Prostate gland (tissue), 2 donors: Measurements from ENCODE around the gene HSF2. TPM values are rescaled to one million over a fixed set of nuclear protein-coding genes. Genes with fewer than 3 reads are reported as not detected.

Experiments
- DNase-seq: peaks from one replicate; pipeline ENCODE4 v3.0.0-alpha.2; 2019; ENCODE audit warnings: low spot score
- H3K27ac ChIP-seq, 2 donors: fragments of 200-600 bp; sonication (generic); 2 replicates each; pipeline ENCODE4 v1.5.1; 2017 to 2019
- H3K27me3 ChIP-seq: fragments of 200-600 bp; sonication (generic); replicated peaks from 2 replicates; pipeline ENCODE4 v1.5.1; 2019; ENCODE audit not compliant: insufficient read depth
- H3K36me3 ChIP-seq, 2 donors: fragments of 200-600 bp; sonication (generic); 1 replicate in 1 of 2; 2 replicates in 1 of 2; pipeline versions ENCODE4 v1.5.1 to v1.8.1; 2017 to 2019
- H3K4me1 ChIP-seq: fragments of 200-600 bp; sonication (generic); replicated peaks from 2 replicates; pipeline ENCODE4 v1.5.1; 2019
- H3K4me3 ChIP-seq, 2 donors: fragments of 200-600 bp; sonication (generic); 2 replicates each; pipeline ENCODE4 v1.5.1; 2017 to 2019
- H3K9me3 ChIP-seq: fragments of 200-600 bp; sonication (generic); 2 replicates; pipeline ENCODE4 v1.5.1; 2017
- POLR2A ChIP-seq: fragments of 450-650 bp; IDR thresholded peaks from one replicate; pipeline ENCODE4 v1.6.1; 2016; ENCODE audit warnings: antibody characterized with exemption, mild to moderate bottlenecking
- POLR2AphosphoS5 ChIP-seq: sonication (generic); formaldehyde crosslinking; IDR thresholded peaks from one replicate; pipeline ENCODE4 v1.6.1; 2017; ENCODE audit warnings: antibody characterized with exemption
- WGBS: methylation state at CpG from one replicate; pipeline ENCODE4 v1.1.5; 2018; 5-methylcytosine and 5-hydroxymethylcytosine counted together
- intact Hi-C: fragments of 100-400 bp; cut with DNase I; formaldehyde crosslinking; loops from one replicate; pipeline ENCODE4 v1.14.2; 2022
- total RNA-seq, 2 donors: library from RNA; depleted of rRNA; stranded (reverse); fragments of >200 nt; gene quantifications; one replicate each; pipeline ENCODE4 v1.1.0, GENCODE V29; 2016
- TF ChIP-seq, protein P1 (sequence below), 4 experiments: fragments of 200-600 bp in 2 of 4; fragments of 450-650 bp in 2 of 4; sonication (generic) in 2 of 4; IDR thresholded peaks; 1 replicate in 3 of 4; 2 replicates in 1 of 4; pipeline ENCODE4 v1.5.1; 2016 to 2019; ENCODE audit warnings: antibody characterized with exemption in 4 of 4, mild to moderate bottlenecking in 2 of 4, moderate library complexity in 2 of 4

HSF2 gene
- total RNA-seq, 2 donors from 2014 or later = 13.8 to 59.5 TPM

DNA sequence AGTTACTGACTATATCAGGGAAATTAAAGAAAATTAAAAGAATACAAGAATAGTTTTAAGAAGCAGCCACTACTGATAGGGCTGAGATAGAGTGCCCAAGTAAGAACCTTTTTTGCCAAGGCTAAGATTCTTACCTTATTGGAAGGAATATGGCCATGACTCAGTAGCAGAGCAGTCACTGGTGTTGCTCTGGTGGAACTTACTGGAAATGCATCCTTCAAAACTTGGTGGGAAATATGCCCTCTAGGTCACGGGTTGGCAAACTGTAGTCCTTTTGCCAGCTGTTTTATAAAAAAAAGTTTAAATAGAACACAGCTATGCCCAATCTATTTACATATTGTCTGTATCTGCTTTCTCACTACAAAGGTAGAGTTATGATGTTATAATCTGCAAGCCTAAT lies 6.0 kb downstream of the HSF2 start:
- Histone ChIP-seq H3K27me3 (no peaks in the 10 kb centered on the region), H3K4me3 (no peak overlapping the region), H3K9me3 (no peaks in the 10 kb centered on the region), H3K4me1 (no peaks in the 10 kb centered on the region), H3K27ac (no peak overlapping the region), H3K36me3 (no peaks in the 10 kb centered on the region)
- 100% methylated on average over 1 of the region's 1 CpG for WGBS
- TF ChIP-seq, protein P1, sequence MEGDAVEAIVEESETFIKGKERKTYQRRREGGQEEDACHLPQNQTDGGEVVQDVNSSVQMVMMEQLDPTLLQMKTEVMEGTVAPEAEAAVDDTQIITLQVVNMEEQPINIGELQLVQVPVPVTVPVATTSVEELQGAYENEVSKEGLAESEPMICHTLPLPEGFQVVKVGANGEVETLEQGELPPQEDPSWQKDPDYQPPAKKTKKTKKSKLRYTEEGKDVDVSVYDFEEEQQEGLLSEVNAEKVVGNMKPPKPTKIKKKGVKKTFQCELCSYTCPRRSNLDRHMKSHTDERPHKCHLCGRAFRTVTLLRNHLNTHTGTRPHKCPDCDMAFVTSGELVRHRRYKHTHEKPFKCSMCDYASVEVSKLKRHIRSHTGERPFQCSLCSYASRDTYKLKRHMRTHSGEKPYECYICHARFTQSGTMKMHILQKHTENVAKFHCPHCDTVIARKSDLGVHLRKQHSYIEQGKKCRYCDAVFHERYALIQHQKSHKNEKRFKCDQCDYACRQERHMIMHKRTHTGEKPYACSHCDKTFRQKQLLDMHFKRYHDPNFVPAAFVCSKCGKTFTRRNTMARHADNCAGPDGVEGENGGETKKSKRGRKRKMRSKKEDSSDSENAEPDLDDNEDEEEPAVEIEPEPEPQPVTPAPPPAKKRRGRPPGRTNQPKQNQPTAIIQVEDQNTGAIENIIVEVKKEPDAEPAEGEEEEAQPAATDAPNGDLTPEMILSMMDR (IDR thresholded peaks at IDR 0.05) = no peak
- TF ChIP-seq POLR2AphosphoS5 (no peak), POLR2A (no peak)
- intact Hi-C loops = no loop called here
- no peak for DNase-seq

DNA sequence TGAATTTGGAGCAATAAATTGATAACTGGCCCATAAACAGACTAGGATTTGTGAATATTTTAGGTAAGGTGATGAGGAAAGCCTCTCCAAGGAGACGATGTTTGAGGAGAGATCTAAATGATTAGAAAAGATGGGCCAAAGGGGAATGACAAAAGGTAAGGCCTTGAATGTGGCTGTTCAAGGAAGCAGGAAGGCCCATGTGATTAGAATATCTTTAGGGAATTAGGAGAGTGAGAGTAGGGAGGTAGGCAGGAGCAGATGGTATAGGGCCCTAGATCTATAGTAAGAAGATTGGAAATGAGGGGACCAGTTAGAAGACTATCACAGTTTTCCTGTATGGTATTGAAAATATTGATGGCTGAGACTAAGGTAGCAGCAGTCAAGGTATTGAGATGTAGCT lies 6.7 kb downstream of the HSF2 start:
- H3K9me3 ChIP-seq = no peaks in the 10 kb centered on the region
- H3K4me1 ChIP-seq = no peaks in the 10 kb centered on the region
- H3K27me3 ChIP-seq = no peaks in the 10 kb centered on the region
- no peak overlapping the region for H3K4me3 ChIP-seq
- no peak overlapping the region for H3K27ac ChIP-seq
- whole genome bisulfite sequencing = 93% methylated on average over 1 of the region's 1 CpG
- H3K36me3 ChIP-seq = no peaks in the 10 kb centered on the region
- TF ChIP-seq POLR2AphosphoS5 = no peak
- TF ChIP-seq, protein P1 (IDR thresholded peaks at IDR 0.05) = no peak
- TF ChIP-seq POLR2A = no peak
- intact Hi-C loops = no loop called here
- DNase-seq = no peak

DNA sequence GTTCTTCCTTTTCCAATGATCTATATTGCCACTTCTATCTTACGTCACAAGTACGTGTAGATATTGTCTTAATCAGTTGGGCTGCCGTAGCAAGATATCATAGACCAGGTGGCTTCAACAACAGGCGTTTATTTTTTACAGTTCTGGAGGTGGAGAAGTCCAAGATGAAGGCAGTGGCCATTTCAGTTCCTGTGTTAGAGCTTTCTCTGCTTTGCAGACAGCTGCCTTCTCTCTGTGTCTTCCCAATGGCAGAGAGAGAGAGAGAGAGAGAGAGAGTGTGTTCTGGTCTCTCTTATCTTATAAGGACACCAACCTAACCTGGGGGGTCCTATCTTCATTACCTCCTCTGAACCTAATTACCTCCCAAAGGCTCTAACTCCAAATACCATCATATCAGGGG lies 8.3 kb downstream of the HSF2 start:
- no peak for DNase-seq
- no peaks in the 10 kb centered on the region for H3K36me3 ChIP-seq
- no peak for TF ChIP-seq POLR2A
- TF ChIP-seq, protein P1 (IDR thresholded peaks at IDR 0.05) = no peak
- TF ChIP-seq POLR2AphosphoS5 = no peak
- intact Hi-C loops = no loop called here
- no peaks in the 10 kb centered on the region for H3K27me3 ChIP-seq
- no peaks in the 10 kb centered on the region for H3K9me3 ChIP-seq
- no peak overlapping the region for H3K27ac ChIP-seq
- 72% methylated on average over 4 of the region's 4 CpGs for WGBS
- H3K4me1 ChIP-seq = no peaks in the 10 kb centered on the region
- no peak overlapping the region for H3K4me3 ChIP-seq

DNA sequence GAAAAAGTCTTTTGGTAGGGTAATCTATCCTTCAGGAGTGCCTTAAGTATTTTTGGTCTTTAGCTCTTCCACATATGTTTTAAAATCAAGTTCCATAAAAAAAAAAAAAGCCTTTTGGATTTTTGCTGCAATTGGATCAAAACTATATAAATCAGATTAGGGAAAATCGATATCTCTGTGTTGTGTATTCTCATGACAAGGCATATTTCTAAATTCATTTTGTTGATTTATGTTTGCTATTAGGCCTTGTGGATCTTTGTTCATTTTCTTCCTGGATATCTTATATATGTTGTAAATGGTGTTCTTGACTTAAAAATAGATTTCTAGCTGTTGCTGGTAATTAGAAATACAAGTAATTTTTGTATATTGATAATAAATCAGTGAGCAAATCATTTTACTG lies 8.8 kb downstream of the HSF2 start:
- no peaks in the 10 kb centered on the region for H3K27me3 ChIP-seq
- no peaks in the 10 kb centered on the region for H3K36me3 ChIP-seq
- WGBS = 85% methylated on average over 1 of the region's 1 CpG
- H3K9me3 ChIP-seq = no peaks in the 10 kb centered on the region
- no peak for DNase-seq
- TF ChIP-seq POLR2A (no peak), POLR2AphosphoS5 (no peak)
- TF ChIP-seq, protein P1 (IDR thresholded peaks at IDR 0.05) = no peak
- H3K4me1 ChIP-seq = no peaks in the 10 kb centered on the region
- no peak overlapping the region for H3K27ac ChIP-seq
- no peak overlapping the region for H3K4me3 ChIP-seq
- intact Hi-C loops = no loop called here

DNA sequence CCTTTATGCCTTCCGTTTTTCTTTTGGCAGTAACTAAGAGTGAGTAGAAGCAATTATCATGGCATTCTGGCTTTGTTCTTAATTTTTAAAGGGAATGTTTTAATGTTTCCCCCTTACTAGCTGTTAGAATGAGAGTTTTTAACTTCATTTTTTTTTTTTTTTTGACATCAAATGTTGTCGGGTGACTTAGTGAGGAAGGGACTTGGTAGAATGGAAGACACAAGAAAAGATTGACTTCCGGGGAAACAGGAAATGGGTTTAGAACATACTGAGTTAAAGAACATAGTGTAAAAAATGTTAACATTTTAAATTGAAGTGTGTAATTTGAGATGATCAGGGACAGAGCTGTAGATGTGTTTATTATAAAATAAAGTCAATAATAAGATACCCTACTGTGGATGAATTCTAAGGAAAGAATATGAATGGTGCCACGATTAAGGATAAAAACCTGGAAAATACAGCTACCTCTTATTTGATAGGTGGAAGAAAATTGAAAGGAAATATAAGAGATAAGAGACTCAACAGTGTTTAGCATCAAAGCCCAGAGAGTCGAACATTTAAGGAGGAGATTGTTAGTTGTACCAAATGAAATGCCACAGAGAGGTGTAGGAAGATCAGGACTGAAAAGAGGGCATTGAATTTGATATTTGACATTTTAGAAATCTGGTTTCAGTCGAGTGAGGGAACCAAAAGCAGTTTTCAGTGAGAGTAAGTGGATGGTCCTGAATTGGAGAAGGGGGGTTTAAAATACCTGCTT lies 9.4 kb downstream of the HSF2 start:
- no peak for DNase-seq
- Histone ChIP-seq H3K4me3 (no peak overlapping the region), H3K4me1 (no peaks in the 10 kb centered on the region), H3K27me3 (no peaks in the 10 kb centered on the region), H3K9me3 (no peaks in the 10 kb centered on the region), H3K27ac (no peak overlapping the region), H3K36me3 (no peaks in the 10 kb centered on the region)
- TF ChIP-seq POLR2A = no peak
- TF ChIP-seq, protein P1 (IDR thresholded peaks at IDR 0.05) = no peak
- TF ChIP-seq POLR2AphosphoS5 = no peak
- WGBS = 60% methylated on average over 6 of the region's 6 CpGs
- intact Hi-C loops = no loop called here
